ENCODE data around the gene JSRP1. TPM values are rescaled to one million over a fixed set of nuclear protein-coding genes. Genes with fewer than 3 reads are reported as not detected.

JSRP1 gene
- total RNA-seq, 2 experiments from 2014 or later: 0.39 to 0.75 TPM

- no peak for ATAC-seq
Observed at GRCh38 chr19:2235381-2236063, 20.7 kb downstream of the JSRP1 start.

DNA sequence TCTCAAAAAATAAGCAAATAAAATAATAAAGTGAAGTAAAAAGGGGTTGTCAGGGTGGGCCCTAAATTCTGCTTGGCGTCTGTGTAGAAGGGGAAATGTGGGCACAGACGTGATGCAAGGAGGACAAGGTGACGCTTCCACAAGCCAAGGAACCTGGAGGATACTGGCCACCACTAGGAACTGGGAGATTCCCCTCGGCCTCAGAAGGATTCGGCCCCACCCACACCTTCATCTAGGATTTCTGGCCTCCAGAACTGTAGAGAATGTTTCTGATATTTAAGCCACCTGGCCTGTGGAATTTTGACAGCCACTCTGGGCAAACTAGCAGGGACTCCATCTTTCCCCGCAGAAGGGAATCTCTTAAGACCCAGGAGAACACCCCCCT is 21.2 kb downstream of the JSRP1 start:
- no peak for DNase-seq
- Mint-ChIP-seq H3K27me3 (no peaks in the 10 kb centered on the region), H3K4me3 (peak overlapping the region; percentile 94), H3K4me1 (peaks cover 38% of the 10 kb centered on the region), H3K36me3 (ENCODE audit: low read depth) (peaks cover 48% of the 10 kb centered on the region), H3K27ac (peak overlapping the region; percentile 66), H3K9me3 (ENCODE audit: low read depth) (no peaks in the 10 kb centered on the region)
- intact Hi-C loops (cut with DNase I, micrococcal nuclease): loop anchor here in 1 of 2 experiments (5.0 to 10.0 kb wide), 3 partner anchors 358 to 502 kb away; no protein-coding TSS in a partner anchor
- ChIA-PET CTCF (interaction anchor here (0.6 to 1.5 kb wide), 2 partner anchors 12 to 27 kb away, joined by 3 to 7 read pairs; no protein-coding TSS in a partner anchor), POLR2A (interaction anchor here (1.7 kb wide), 1 partner anchor 19 kb away, joined by 4 read pairs; no protein-coding TSS in a partner anchor)
- no peak for ATAC-seq

More at GRCh38 chr19:2235381-2236063, 20.7 kb downstream of the JSRP1 start:
- peak; percentile 50 for DNase-seq
- intact Hi-C loops (cut with DNase I, micrococcal nuclease): loop anchor here (1.0 to 10.0 kb wide), 24 partner anchors 23 to 950 kb away; partner anchors contain the start of genes AP3D1 (in 2 of the 2), ADAT3 (in 1 of the 2), CSNK1G2 (in 1 of the 2) and DAZAP1 (in 1 of the 2)
- POLR2A ChIA-PET: interaction anchor here (0.9 to 1.7 kb wide), 2 partner anchors 19 to 37 kb away, joined by 3 to 4 read pairs; no protein-coding TSS in a partner anchor
- peaks cover 52% of the 10 kb centered on the region for H3K36me3 Mint-ChIP-seq (ENCODE audit: low read depth)
- H3K4me1 Mint-ChIP-seq: peaks cover 42% of the 10 kb centered on the region
- H3K27me3 Mint-ChIP-seq: no peaks in the 10 kb centered on the region
- CTCF ChIA-PET: interaction anchor here (0.5 to 1.5 kb wide), 6 partner anchors 13 to 212 kb away, joined by 3 to 7 read pairs (median 3); no protein-coding TSS in a partner anchor
- H3K27ac Mint-ChIP-seq: peak overlapping the region; percentile 66
- peak overlapping the region; percentile 94 for H3K4me3 Mint-ChIP-seq
- no peaks in the 10 kb centered on the region for H3K9me3 Mint-ChIP-seq (ENCODE audit: low read depth)

DNA sequence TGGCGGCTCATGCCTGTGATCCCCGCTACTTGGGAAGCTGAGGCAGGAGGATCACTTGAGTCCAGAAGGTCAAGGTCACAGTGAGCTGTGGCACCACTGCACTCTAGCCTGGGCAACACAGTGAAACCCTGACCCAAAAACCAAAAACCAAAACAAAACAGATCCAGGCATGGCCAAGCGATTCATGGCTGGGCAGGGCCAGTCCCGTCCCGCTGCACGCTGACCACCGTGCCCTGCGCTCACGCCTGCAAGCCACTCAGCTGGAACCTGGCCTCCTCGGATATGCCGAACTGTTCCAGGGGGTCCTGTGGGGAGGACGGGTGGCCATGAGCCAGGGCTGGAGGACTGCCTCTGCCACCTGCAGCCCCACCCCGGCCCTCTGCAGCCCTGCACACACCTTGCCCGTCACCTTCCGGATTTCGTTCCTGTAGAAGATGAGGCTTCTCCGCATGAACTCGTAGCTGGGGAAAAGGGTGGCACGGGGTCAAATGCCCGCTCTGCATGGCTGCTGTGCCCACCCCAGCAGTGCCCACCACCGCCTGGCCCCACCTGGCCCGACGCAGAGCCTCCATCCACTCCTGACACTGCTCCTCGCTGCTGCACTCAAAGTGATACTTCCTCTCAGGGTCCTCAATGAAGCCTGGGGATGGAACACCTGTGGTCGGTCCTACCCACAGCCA is 22.5 kb downstream of the JSRP1 start:
- H3K9me3 Mint-ChIP-seq (ENCODE audit: low read depth): no peaks in the 10 kb centered on the region
- peak overlapping the region; percentile 70 for H3K27ac Mint-ChIP-seq
- no peaks in the 10 kb centered on the region for H3K27me3 Mint-ChIP-seq
- peaks cover 28% of the 10 kb centered on the region for H3K4me1 Mint-ChIP-seq
- no peak for DNase-seq
- POLR2A ChIA-PET: interaction anchor here (0.6 kb wide), 1 partner anchor 198 kb away, joined by 4 read pairs; no protein-coding TSS in a partner anchor
- CTCF ChIA-PET: interaction anchor here (0.7 to 1.0 kb wide), 2 partner anchors 26 to 82 kb away, joined by 3 read pairs; partner anchors contain the start of gene AP3D1
- ATAC-seq: no peak
- peak overlapping the region; percentile 94 for H3K4me3 Mint-ChIP-seq
- H3K36me3 Mint-ChIP-seq (ENCODE audit: low read depth): peaks cover 47% of the 10 kb centered on the region
- intact Hi-C loops (cut with DNase I, micrococcal nuclease): loop anchor here in 1 of 2 experiments (10.0 kb wide), 1 partner anchor 381 kb away; no protein-coding TSS in a partner anchor

- intact Hi-C loops (cut with DNase I, micrococcal nuclease): loop anchor here in 1 of 2 experiments (10.0 kb wide), 1 partner anchor 382 kb away; no protein-coding TSS in a partner anchor
- no peak for DNase-seq
Observed at GRCh38 chr19:2232286-2233151, 23.7 kb downstream of the JSRP1 start.

GRCh38 chr19:2231621-2232221 is 24.5 kb downstream of the JSRP1 start:
- ChIA-PET CTCF (no interaction called here), POLR2A (no interaction called here)
- H3K9me3 Mint-ChIP-seq (ENCODE audit: low read depth): no peaks in the 10 kb centered on the region
- H3K27me3 Mint-ChIP-seq: no peaks in the 10 kb centered on the region
- DNase-seq (peak; percentile 31), ATAC-seq (no peak)
- no peak overlapping the region for H3K4me3 Mint-ChIP-seq
- peaks cover 33% of the 10 kb centered on the region for H3K36me3 Mint-ChIP-seq (ENCODE audit: low read depth)
- peaks cover 15% of the 10 kb centered on the region for H3K4me1 Mint-ChIP-seq
- intact Hi-C loops (cut with DNase I, micrococcal nuclease): loop anchor here in 1 of 2 experiments (10.0 kb wide), 1 partner anchor 383 kb away; no protein-coding TSS in a partner anchor
- H3K27ac Mint-ChIP-seq: no peak overlapping the region

More at GRCh38 chr19:2232286-2233151, 23.7 kb downstream of the JSRP1 start:
- peaks cover 16% of the 10 kb centered on the region for H3K4me1 Mint-ChIP-seq
- H3K27me3 Mint-ChIP-seq: no peaks in the 10 kb centered on the region
- H3K36me3 Mint-ChIP-seq (ENCODE audit: low read depth): peaks cover 36% of the 10 kb centered on the region
- no peaks in the 10 kb centered on the region for H3K9me3 Mint-ChIP-seq (ENCODE audit: low read depth)
- ATAC-seq: no peak
- H3K4me3 Mint-ChIP-seq: no peak overlapping the region
- ChIA-PET POLR2A (no interaction called here), CTCF (no interaction called here)
- no peak overlapping the region for H3K27ac Mint-ChIP-seq

DNA sequence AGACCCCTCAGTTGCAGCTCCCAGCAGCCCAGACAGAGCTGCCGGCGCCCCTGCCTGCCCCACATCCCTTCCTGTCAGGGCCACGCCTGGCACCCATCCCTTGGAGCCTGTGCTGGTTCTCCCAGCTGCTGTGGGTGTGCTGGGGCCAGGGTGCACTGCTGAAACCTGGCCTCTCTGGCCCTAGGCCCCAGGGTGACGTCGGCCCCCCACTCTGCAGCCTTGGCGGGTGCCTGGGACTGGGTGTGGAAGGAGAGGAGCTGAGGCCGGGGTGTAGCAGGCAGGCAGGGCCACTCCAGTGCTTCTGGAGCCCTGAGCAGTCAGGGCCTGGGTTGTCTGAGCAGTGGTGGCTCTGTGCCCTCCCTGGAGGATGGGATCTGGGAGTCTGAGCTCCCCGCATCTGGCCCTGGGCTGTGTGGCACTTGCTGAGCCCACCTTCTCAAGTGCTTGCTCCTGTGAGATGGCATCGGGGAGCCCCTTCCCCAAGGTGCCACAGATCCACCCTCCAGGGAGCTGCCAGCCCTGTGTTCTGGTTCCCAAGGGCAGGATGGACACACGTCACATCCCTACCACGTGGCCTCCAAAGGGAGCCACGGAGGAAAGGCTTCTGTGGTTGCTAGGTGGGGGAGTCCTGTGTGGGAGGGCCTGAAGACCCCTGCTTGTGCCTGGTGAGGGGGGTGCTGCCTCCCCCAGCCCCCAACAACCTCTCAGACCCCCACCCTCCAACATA is 25.2 kb downstream of the JSRP1 start:
- CTCF ChIA-PET: interaction anchor here (0.5 to 2.1 kb wide), 5 partner anchors 8 to 45 kb away, joined by 3 to 5 read pairs (median 3); no protein-coding TSS in a partner anchor
- H3K27ac Mint-ChIP-seq: no peak overlapping the region
- POLR2A ChIA-PET: no interaction called here
- intact Hi-C loops (cut with DNase I, micrococcal nuclease): loop anchor here in 1 of 2 experiments (10.0 kb wide), 1 partner anchor 384 kb away; no protein-coding TSS in a partner anchor
- peaks cover 14% of the 10 kb centered on the region for H3K4me1 Mint-ChIP-seq
- no peak for ATAC-seq
- H3K27me3 Mint-ChIP-seq: no peaks in the 10 kb centered on the region
- no peaks in the 10 kb centered on the region for H3K9me3 Mint-ChIP-seq (ENCODE audit: low read depth)
- no peak overlapping the region for H3K4me3 Mint-ChIP-seq
- no peak for DNase-seq
- peaks cover 32% of the 10 kb centered on the region for H3K36me3 Mint-ChIP-seq (ENCODE audit: low read depth)

- no peak overlapping the region for H3K27ac Mint-ChIP-seq
- no peaks in the 10 kb centered on the region for H3K27me3 Mint-ChIP-seq
- no peak overlapping the region for H3K4me3 Mint-ChIP-seq
- H3K4me1 Mint-ChIP-seq: peaks cover 12% of the 10 kb centered on the region
- DNase-seq (no peak), ATAC-seq (no peak)
- CTCF ChIA-PET: interaction anchor here (0.6 to 2.1 kb wide), 4 partner anchors 9 to 372 kb away, joined by 3 to 5 read pairs (median 4); no protein-coding TSS in a partner anchor
- POLR2A ChIA-PET: no interaction called here
- H3K9me3 Mint-ChIP-seq (ENCODE audit: low read depth): no peaks in the 10 kb centered on the region
- peaks cover 36% of the 10 kb centered on the region for H3K36me3 Mint-ChIP-seq (ENCODE audit: low read depth)
- intact Hi-C loops (cut with DNase I, micrococcal nuclease): loop anchor here in 1 of 2 experiments (10.0 kb wide), 1 partner anchor 385 kb away; no protein-coding TSS in a partner anchor
Observed at GRCh38 chr19:2230033-2230531, 26.1 kb downstream of the JSRP1 start.

GRCh38 chr19:2229103-2230032 is 26.8 kb downstream of the JSRP1 start:
- CTCF ChIA-PET: interaction anchor here (0.5 to 2.1 kb wide), 5 partner anchors 10 to 371 kb away, joined by 3 to 5 read pairs (median 3); no protein-coding TSS in a partner anchor
- H3K36me3 Mint-ChIP-seq (ENCODE audit: low read depth): peaks cover 36% of the 10 kb centered on the region
- no peak for ATAC-seq

More at GRCh38 chr19:2229103-2230032, 26.8 kb downstream of the JSRP1 start:
- H3K4me1 Mint-ChIP-seq: peaks cover 5% of the 10 kb centered on the region
- intact Hi-C loops (cut with DNase I, micrococcal nuclease): loop anchor here in 1 of 2 experiments (10.0 kb wide), 1 partner anchor 385 kb away; no protein-coding TSS in a partner anchor
- DNase-seq: no peak
- H3K9me3 Mint-ChIP-seq (ENCODE audit: low read depth): no peaks in the 10 kb centered on the region
- POLR2A ChIA-PET: no interaction called here
- H3K27ac Mint-ChIP-seq: no peak overlapping the region
- no peaks in the 10 kb centered on the region for H3K27me3 Mint-ChIP-seq
- no peak overlapping the region for H3K4me3 Mint-ChIP-seq
